Right renal cortex interstitium (tissue), 3 donors: ENCODE data around the gene ARHGAP8. TPM values are rescaled to one million over a fixed set of nuclear protein-coding genes. Genes with fewer than 3 reads are reported as not detected.

ENCODE experiments used
- DNase-seq, 3 donors: peaks; one replicate each; pipeline ENCODE4 v3.0.0-alpha.2; 2013; ENCODE audit warnings: low read depth in 3 of 3, low spot score in 2 of 3
- polyA plus RNA-seq, 3 donors: library from polyadenylated mRNA; unstranded; fragments of 120-200 nt; gene quantifications; one replicate each; pipeline ENCODE4 v1.2.1, GENCODE V29; 2013; ENCODE audit not compliant: insufficient read length in 3 of 3

The ARHGAP8 gene
- polyA plus RNA-seq, 3 donors: 21.7 to 23.9 (median 23.4) TPM

- DNase-seq: no peak
These were observed 70.2 kb downstream of the ARHGAP8 start for GRCh38 chr22:44822534-44822933.

GRCh38 chr22:44823396-44823795 is 71.0 kb downstream of the ARHGAP8 start:
- DNase-seq: no peak

- no peak for DNase-seq
These were observed 71.4 kb downstream of the ARHGAP8 start for GRCh38 chr22:44823806-44824205.

GRCh38 chr22:44824271-44824670 is 71.9 kb downstream of the ARHGAP8 start:
- no peak for DNase-seq

- DNase-seq: no peak
These were observed 73.2 kb downstream of the ARHGAP8 start for GRCh38 chr22:44825310-44826150.

- DNase-seq: no peak
These were observed 75.4 kb downstream of the ARHGAP8 start for GRCh38 chr22:44827666-44828190.

GRCh38 chr22:44828193-44828592 is 75.8 kb downstream of the ARHGAP8 start:
- no peak for DNase-seq

GRCh38 chr22:44831885-44832284 is 79.5 kb downstream of the ARHGAP8 start:
- DNase-seq: no peak

GRCh38 chr22:44834065-44834464 is 81.7 kb downstream of the ARHGAP8 start:
- no peak for DNase-seq

- no peak for DNase-seq
These were observed 85.1 kb downstream of the ARHGAP8 start for GRCh38 chr22:44837481-44837880.

- DNase-seq: no peak
These were observed 86.1 kb downstream of the ARHGAP8 start for GRCh38 chr22:44838316-44839016.

GRCh38 chr22:44839061-44839460 is 86.7 kb downstream of the ARHGAP8 start:
- no peak for DNase-seq

- DNase-seq: no peak
These were observed 87.3 kb downstream of the ARHGAP8 start for GRCh38 chr22:44839721-44840120.

GRCh38 chr22:44840611-44841322 is 88.4 kb downstream of the ARHGAP8 start:
- no peak for DNase-seq

- DNase-seq: no peak
These were observed 90.0 kb downstream of the ARHGAP8 start for GRCh38 chr22:44842417-44842816.

GRCh38 chr22:44845191-44845590 is 92.8 kb downstream of the ARHGAP8 start:
- no peak for DNase-seq

GRCh38 chr22:44845796-44846720 is 93.7 kb downstream of the ARHGAP8 start:
- DNase-seq: no peak

- DNase-seq: no peak
These were observed 94.4 kb downstream of the ARHGAP8 start for GRCh38 chr22:44846726-44847275.

- no peak for DNase-seq
These were observed 95.0 kb downstream of the ARHGAP8 start for GRCh38 chr22:44847380-44847779.

- DNase-seq: no peak
These were observed 95.5 kb downstream of the ARHGAP8 start for GRCh38 chr22:44847892-44848291.
